ENCODE data around the gene ZBP1. TPM values are rescaled to one million over a fixed set of nuclear protein-coding genes. Genes with fewer than 3 reads are reported as not detected.

ZBP1 gene
- total and polyA plus RNA-seq, 10 of the 15 experiments (the other 5 are each of a cell fraction or from before 2014, with no cell fraction given) = 0.93 to 10.6 (median 4.8) TPM

Other genes starting within 250 kb of the ZBP1 start
- gene RBM38, start 229.0 kb downstream of the ZBP1 start, total RNA-seq (2014; rRNA removed) = 68.6 and 79.7 TPM in 2 replicates
- 23.2 and 27.5 TPM in 2 replicates for gene RBM38, start 229.0 kb downstream of the ZBP1 start, total RNA-seq (2014; rRNA removed; fragmentation: Illumina TruSeq; extraction: Trizol)
- gene RBM38, start 229.0 kb downstream of the ZBP1 start, total RNA-seq (2021) = 102 and 104 TPM in 2 replicates
- gene RBM38, start 229.0 kb downstream of the ZBP1 start, polyA plus RNA-seq (2011; rRNA removed) = 29.9 and 57.3 TPM in 2 replicates
- gene RBM38, start 229.0 kb downstream of the ZBP1 start, polyA plus RNA-seq (2014; fragmentation: Illumina TruSeq; extraction: Trizol) = 4.3 and 22.9 TPM in 2 replicates
- 1 to 10 TPM in 1 of 2 experiments, under 1 TPM in 1; 0.32 to 1.3 TPM for gene RBM38, start 229.0 kb downstream of the ZBP1 start, polyA plus RNA-seq (2014; fragmentation: Nextera tagmentation; extraction: Ambion mirVana)
- 118 and 127 TPM in 2 replicates for gene RBM38, start 229.0 kb downstream of the ZBP1 start, polyA plus RNA-seq (2014; rRNA removed)
- gene RBM38, start 229.0 kb downstream of the ZBP1 start, polyA plus RNA-seq (2016; fragmentation: Nextera tagmentation; extraction: Ambion mirVana) = 10 to 100 TPM; 10.4 to 13.2 TPM
- not detected in 2 replicates for gene CTCFL, start 95.3 kb downstream of the ZBP1 start, total RNA-seq (2014; rRNA removed)
- gene CTCFL, start 95.3 kb downstream of the ZBP1 start, total RNA-seq (2014; rRNA removed; fragmentation: Illumina TruSeq; extraction: Trizol) = not detected in 2 replicates
- gene CTCFL, start 95.3 kb downstream of the ZBP1 start, total RNA-seq (2021) = 0.08 and 0.10 TPM in 2 replicates
- gene CTCFL, start 95.3 kb downstream of the ZBP1 start, polyA plus RNA-seq (2011; rRNA removed) = 0.03 TPM in 1 of 2 replicates, not detected in the other
- gene CTCFL, start 95.3 kb downstream of the ZBP1 start, polyA plus RNA-seq (2014; fragmentation: Illumina TruSeq; extraction: Trizol) = not detected in 2 replicates
- gene CTCFL, start 95.3 kb downstream of the ZBP1 start, polyA plus RNA-seq (2014; fragmentation: Nextera tagmentation; extraction: Ambion mirVana) = under 1 TPM; 0.06 to 0.09 TPM
- 0.15 TPM in 1 of 2 replicates, not detected in the other for gene CTCFL, start 95.3 kb downstream of the ZBP1 start, polyA plus RNA-seq (2014; rRNA removed)
- under 1 TPM; 0.12 to 0.20 TPM for gene CTCFL, start 95.3 kb downstream of the ZBP1 start, polyA plus RNA-seq (2016; fragmentation: Nextera tagmentation; extraction: Ambion mirVana)
- 0.06 and 0.11 TPM in 2 replicates for gene PCK1, start 59.3 kb downstream of the ZBP1 start, total RNA-seq (2014; rRNA removed)
- gene PCK1, start 59.3 kb downstream of the ZBP1 start, total RNA-seq (2014; rRNA removed; fragmentation: Illumina TruSeq; extraction: Trizol) = 0.05 TPM in 1 of 2 replicates, not detected in the other
- gene PCK1, start 59.3 kb downstream of the ZBP1 start, total RNA-seq (2021) = 0.33 and 0.56 TPM in 2 replicates
- not detected in 2 replicates for gene PCK1, start 59.3 kb downstream of the ZBP1 start, polyA plus RNA-seq (2011; rRNA removed)
- gene PCK1, start 59.3 kb downstream of the ZBP1 start, polyA plus RNA-seq (2014; fragmentation: Illumina TruSeq; extraction: Trizol) = 0.09 TPM in 1 of 2 replicates, not detected in the other
- under 1 TPM in 1 of 2 experiments, not detected in 1; 0.02 TPM for gene PCK1, start 59.3 kb downstream of the ZBP1 start, polyA plus RNA-seq (2014; fragmentation: Nextera tagmentation; extraction: Ambion mirVana)
- gene PCK1, start 59.3 kb downstream of the ZBP1 start, polyA plus RNA-seq (2014; rRNA removed) = 0.14 TPM in 2 replicates
- not detected for gene PCK1, start 59.3 kb downstream of the ZBP1 start, polyA plus RNA-seq (2016; fragmentation: Nextera tagmentation; extraction: Ambion mirVana)
- not detected in 2 replicates for gene PMEPA1, start 89.6 kb upstream of the ZBP1 start, total RNA-seq (2014; rRNA removed)
- 0.04 TPM in 1 of 2 replicates, not detected in the other for gene PMEPA1, start 89.6 kb upstream of the ZBP1 start, total RNA-seq (2014; rRNA removed; fragmentation: Illumina TruSeq; extraction: Trizol)
- 0.08 and 0.10 TPM in 2 replicates for gene PMEPA1, start 89.6 kb upstream of the ZBP1 start, total RNA-seq (2021)
- gene PMEPA1, start 89.6 kb upstream of the ZBP1 start, polyA plus RNA-seq (2011; rRNA removed) = 0.03 and 0.07 TPM in 2 replicates
- gene PMEPA1, start 89.6 kb upstream of the ZBP1 start, polyA plus RNA-seq (2014; fragmentation: Illumina TruSeq; extraction: Trizol) = 0.03 and 0.04 TPM in 2 replicates
- gene PMEPA1, start 89.6 kb upstream of the ZBP1 start, polyA plus RNA-seq (2014; fragmentation: Nextera tagmentation; extraction: Ambion mirVana) = under 1 TPM in 1 of 2 experiments, not detected in 1; 0.02 TPM
- 0.03 and 0.04 TPM in 2 replicates for gene PMEPA1, start 89.6 kb upstream of the ZBP1 start, polyA plus RNA-seq (2014; rRNA removed)
- under 1 TPM in 1 of 2 experiments, not detected in 1; 0.04 TPM for gene PMEPA1, start 89.6 kb upstream of the ZBP1 start, polyA plus RNA-seq (2016; fragmentation: Nextera tagmentation; extraction: Ambion mirVana)